ENCODE results near the gene PRIMA1. TPM values are rescaled to one million over a fixed set of nuclear protein-coding genes. Genes with fewer than 3 reads are reported as not detected.

PRIMA1 gene
- total and polyA plus RNA-seq, 10 of the 15 experiments (the other 5 are each of a cell fraction or from before 2014, with no cell fraction given) = not detected

GRCh38 chr14:93744876-93745275, 43.4 kb downstream of the PRIMA1 start:
- FAIRE-seq (no peak), DNase-seq (ENCODE audit: low read depth, low spot score) (no peak), ATAC-seq (no peak)
- no peaks in the 10 kb centered on the region for H3K27me3 ChIP-seq (replicated peaks in 1 of 2; ENCODE audit: control insufficient read depth in 2 of 2, insufficient read depth in 2 of 2, low read length in 1 of 2)
- no peak overlapping the region for H3K9ac ChIP-seq (ENCODE audit: control insufficient read depth, insufficient read depth, low read length)
- H2AFZ ChIP-seq (ENCODE audit: control insufficient read depth, low read depth, low read length) = no peak overlapping the region
- no peaks in the 10 kb centered on the region for H3K9me3 ChIP-seq (replicated peaks; ENCODE audit: control insufficient read depth, insufficient read depth, low read length)
- in situ Hi-C loops (cut with MboI) (no loop called here), intact Hi-C loops (cut with micrococcal nuclease; ENCODE audit: unreplicated experiment) (no loop called here)
- H3K27ac ChIP-seq (ENCODE audit: control insufficient read depth, insufficient read depth) = no peak overlapping the region
- no TSS peak for BruUV-seq (replicated peaks)
- H3K4me2 ChIP-seq (ENCODE audit: control insufficient read depth, insufficient read depth) = no peak overlapping the region
- H3K36me3 ChIP-seq (ENCODE audit: control insufficient read depth in 2 of 2, insufficient read depth in 2 of 2, low read length in 1 of 2) = no peaks in the 10 kb centered on the region
- ChIA-PET RAD21 (ENCODE audit: unreplicated experiment) (no interaction called here), CTCF (no interaction called here), POLR2A (no interaction called here), SMC1A (ENCODE audit: uncharacterized antibody, unreplicated experiment) (no interaction called here)
- H4K20me1 ChIP-seq (ENCODE audit: control insufficient read depth, insufficient read depth) = no peaks in the 10 kb centered on the region
- no peaks in the 10 kb centered on the region for H3K4me1 ChIP-seq (ENCODE audit: control insufficient read depth, insufficient read depth, low read length)
- H3K79me2 ChIP-seq (ENCODE audit: control insufficient read depth, insufficient read depth, low read length) = no peaks in the 10 kb centered on the region
- no peak overlapping the region for H3K4me3 ChIP-seq
- WGBS (ENCODE audit: insufficient coverage, insufficient replicate concordance, low lambda C conversion rate, missing lambda C conversion rate) = 19% methylated on average over 8 of the region's 8 CpGs
- TF ChIP-seq NR2F1 (conservative IDR thresholded peaks at IDR 0.05) (no peak), TAF1 (IDR thresholded peaks at IDR 0.05; ENCODE audit: borderline replicate concordance, low read depth, low read length) (no peak), SMARCA5 (IDR thresholded peaks at IDR 0.05) (no peak), NFXL1 (IDR thresholded peaks at IDR 0.05; ENCODE audit: borderline replicate concordance) (no peak), HCFC1 (IDR thresholded peaks at IDR 0.05; ENCODE audit: low read length) (no peak), SMAD1 (IDR thresholded peaks at IDR 0.05; ENCODE audit: low read depth, partially characterized antibody) (no peak), RCOR1 (conservative IDR thresholded peaks at IDR 0.05; ENCODE audit: low read depth, low read length) (no peak), KLF5 (IDR thresholded peaks at IDR 0.05; ENCODE audit: partially characterized antibody) (no peak), ELK1 (IDR thresholded peaks at IDR 0.05; ENCODE audit: low read depth, low read length) (no peak), ZNF24 (IDR thresholded peaks at IDR 0.05) (no peak), RELA (IDR thresholded peaks at IDR 0.05; ENCODE audit: borderline replicate concordance, partially characterized antibody) (no peak), BMI1 (IDR thresholded peaks at IDR 0.05; ENCODE audit: borderline replicate concordance) (no peak), YY1 (IDR thresholded peaks at IDR 0.05; ENCODE audit: low read depth, low read length) (no peak), KDM1A (IDR thresholded peaks at IDR 0.05; ENCODE audit: borderline replicate concordance) (no peak), POLR2AphosphoS5 (IDR thresholded peaks at IDR 0.05; ENCODE audit: low read length) (no peak), IRF3 (IDR thresholded peaks at IDR 0.05) (no peak), ZBTB40 (IDR thresholded peaks at IDR 0.05; ENCODE audit: borderline replicate concordance) (no peak), ZNF217 (IDR thresholded peaks at IDR 0.05) (no peak), POU2F2 (IDR thresholded peaks at IDR 0.05; ENCODE audit: borderline replicate concordance, low read depth, low read length) (no peak)

Data from GM12878 (cell line).